Stimulated activated CD4-positive, alpha-beta T cell treated with anti-CD3 and anti-CD28 coated beads, Interleukin-1b, Interleukin-23, amount 100 ng/mL, for 48 hours (primary cell): Measurements from ENCODE around the gene MPPE1.
"Not testable (repeated sequence)": the region's sequence is repeated elsewhere in the genome, so short reads cannot be mapped to it uniquely, and the experiment has no call there.

Experiments used
- DNase-seq: peaks from one replicate; pipeline ENCODE4 v3.0.0-alpha.2; 2020

MPPE1 gene

GRCh38 chr18:11883153-11883552 is 25.0 kb downstream of the MPPE1 start:
- no peak for DNase-seq

- DNase-seq: no peak
Measured at GRCh38 chr18:11882636-11883035, 25.5 kb downstream of the MPPE1 start.

- no peak for DNase-seq
Measured at GRCh38 chr18:11880586-11881304, 27.4 kb downstream of the MPPE1 start.

GRCh38 chr18:11877497-11878135 is 30.5 kb downstream of the MPPE1 start:
- no peak for DNase-seq

- no peak for DNase-seq
Measured at GRCh38 chr18:11874676-11875075, 33.4 kb downstream of the MPPE1 start.

- DNase-seq: no peak
Measured at GRCh38 chr18:11873670-11874340, 34.3 kb downstream of the MPPE1 start.

- DNase-seq: no peak
Measured at GRCh38 chr18:11872479-11873136, 35.5 kb downstream of the MPPE1 start.

- no peak for DNase-seq
Measured at GRCh38 chr18:11871501-11871900, 36.6 kb downstream of the MPPE1 start.

GRCh38 chr18:11868230-11868629 is 39.9 kb downstream of the MPPE1 start:
- no peak for DNase-seq

GRCh38 chr18:11866764-11867163 is 41.4 kb downstream of the MPPE1 start:
- DNase-seq: no peak

- no peak for DNase-seq
Measured at GRCh38 chr18:11866329-11866728, 41.8 kb downstream of the MPPE1 start.

- DNase-seq: no peak
Measured at GRCh38 chr18:11865071-11865470, 43.0 kb downstream of the MPPE1 start.

GRCh38 chr18:11864471-11864870 is 43.6 kb downstream of the MPPE1 start:
- no peak for DNase-seq

GRCh38 chr18:11862468-11863137 is 45.5 kb downstream of the MPPE1 start:
- DNase-seq: no peak

- no peak for DNase-seq
Measured at GRCh38 chr18:11861583-11862288, 46.4 kb downstream of the MPPE1 start.

- no peak for DNase-seq
Measured at GRCh38 chr18:11860594-11861450, 47.3 kb downstream of the MPPE1 start.

GRCh38 chr18:11859903-11860407 is 48.2 kb downstream of the MPPE1 start:
- DNase-seq: no peak

- DNase-seq: no peak
Measured at GRCh38 chr18:11859282-11859830, 48.8 kb downstream of the MPPE1 start.

GRCh38 chr18:11857177-11857887 is 50.8 kb downstream of the MPPE1 start:
- no peak for DNase-seq

GRCh38 chr18:11854554-11854953 is 53.6 kb downstream of the MPPE1 start:
- DNase-seq: not testable (repeated sequence)
